SK-N-MC (cell line): ENCODE results near the gene EMP3.

Experiments used
- DNase-seq: peaks from one replicate; pipeline ENCODE4 v3.0.0-alpha.2; 2011; ENCODE audit warnings: low read depth, low spot score
- H3K27ac ChIP-seq: fragments of 200-600 bp; sonication (generic); 2 replicates; pipeline ENCODE4 v1.5.1; 2016; ENCODE audit warnings: mixed run types
- H3K36me3 ChIP-seq: fragments of 200-600 bp; sonication (generic); 2 replicates; pipeline ENCODE4 v1.6.1; 2017; ENCODE audit warnings: antibody characterized with exemption, low read length, mixed read lengths; ENCODE audit not compliant: insufficient read depth
- H3K4me3 ChIP-seq: fragments of 200-600 bp; sonication (generic); 2 replicates; pipeline ENCODE4 v1.5.1; 2016
- H3K9ac ChIP-seq: fragments of 200-600 bp; sonication (generic); 2 replicates; pipeline ENCODE4 v1.8.0; 2017; ENCODE audit warnings: mixed run types, mixed read lengths; ENCODE audit not compliant: insufficient read length
- H3K9me3 ChIP-seq: fragments of 200-600 bp; sonication (generic); 2 replicates; pipeline ENCODE4 v1.6.1; 2017; ENCODE audit warnings: low read depth, mild to moderate bottlenecking, antibody characterized with exemption, low read length, moderate library complexity, mixed read lengths
- EZH2 ChIP-seq: fragments of 200-600 bp; sonication (generic); IDR thresholded peaks from one replicate; pipeline ENCODE4 v1.6.1; 2017; ENCODE audit warnings: antibody characterized with exemption
- FOXP2 ChIP-seq: optimal IDR thresholded peaks from 2 replicates; pipeline ENCODE3; 2011; ENCODE audit warnings: mild to moderate bottlenecking, moderate library complexity; ENCODE audit not compliant: insufficient read depth; ENCODE audit errors: extremely low read length, control extremely low read depth
- POLR2AphosphoS5 ChIP-seq: IDR thresholded peaks from 2 replicates; pipeline ENCODE4 v1.6.1; 2012; ENCODE audit warnings: mild to moderate bottlenecking, low read depth, low read length, borderline replicate concordance

The EMP3 gene

GRCh38 chr19:48338802-48339503 is 13.6 kb downstream of the EMP3 start:
- no peak overlapping the region for H3K27ac ChIP-seq
- DNase-seq: no peak
- no peaks in the 10 kb centered on the region for H3K36me3 ChIP-seq
- H3K9me3 ChIP-seq: no peaks in the 10 kb centered on the region
- no peak overlapping the region for H3K9ac ChIP-seq
- no peak overlapping the region for H3K4me3 ChIP-seq
- TF ChIP-seq EZH2: no peak
- TF ChIP-seq FOXP2: no peak
- no peak for TF ChIP-seq POLR2AphosphoS5

GRCh38 chr19:48340995-48341394 is 15.6 kb downstream of the EMP3 start:
- DNase-seq: no peak
- H3K27ac ChIP-seq: no peak overlapping the region
- no peaks in the 10 kb centered on the region for H3K9me3 ChIP-seq
- H3K9ac ChIP-seq: no peak overlapping the region
- no peaks in the 10 kb centered on the region for H3K36me3 ChIP-seq
- no peak for TF ChIP-seq EZH2
- TF ChIP-seq POLR2AphosphoS5: no peak
- TF ChIP-seq FOXP2: no peak
- H3K4me3 ChIP-seq: no peak overlapping the region

GRCh38 chr19:48341515-48342413 is 16.4 kb downstream of the EMP3 start:
- H3K36me3 ChIP-seq: no peaks in the 10 kb centered on the region
- no peak overlapping the region for H3K9ac ChIP-seq
- no peak overlapping the region for H3K4me3 ChIP-seq
- H3K9me3 ChIP-seq: no peaks in the 10 kb centered on the region
- TF ChIP-seq POLR2AphosphoS5: no peak
- TF ChIP-seq FOXP2: no peak
- no peak for TF ChIP-seq EZH2
- no peak for DNase-seq
- H3K27ac ChIP-seq: no peak overlapping the region

GRCh38 chr19:48342414-48342738 is 17.0 kb downstream of the EMP3 start:
- no peak for DNase-seq
- TF ChIP-seq FOXP2 (no peak), EZH2 (no peak), POLR2AphosphoS5 (no peak)
- Histone ChIP-seq H3K9me3 (no peaks in the 10 kb centered on the region), H3K9ac (no peak overlapping the region), H3K27ac (no peak overlapping the region), H3K36me3 (no peaks in the 10 kb centered on the region), H3K4me3 (no peak overlapping the region)

GRCh38 chr19:48342841-48343540 is 17.6 kb downstream of the EMP3 start:
- no peaks in the 10 kb centered on the region for H3K9me3 ChIP-seq
- no peak overlapping the region for H3K27ac ChIP-seq
- no peak overlapping the region for H3K4me3 ChIP-seq
- H3K36me3 ChIP-seq: no peaks in the 10 kb centered on the region
- H3K9ac ChIP-seq: no peak overlapping the region
- no peak for DNase-seq
- TF ChIP-seq FOXP2: no peak
- no peak for TF ChIP-seq POLR2AphosphoS5
- TF ChIP-seq EZH2: no peak

- Histone ChIP-seq H3K9ac (no peak overlapping the region), H3K36me3 (no peaks in the 10 kb centered on the region), H3K9me3 (no peaks in the 10 kb centered on the region), H3K27ac (no peak overlapping the region), H3K4me3 (no peak overlapping the region)
- TF ChIP-seq EZH2 (no peak), FOXP2 (no peak), POLR2AphosphoS5 (no peak)
- no peak for DNase-seq
These were observed 19.5 kb downstream of the EMP3 start for GRCh38 chr19:48344892-48345291.

- TF ChIP-seq POLR2AphosphoS5 (no peak), FOXP2 (no peak), EZH2 (no peak)
- DNase-seq: no peak
- H3K36me3 ChIP-seq: no peaks in the 10 kb centered on the region
- no peak overlapping the region for H3K9ac ChIP-seq
- H3K9me3 ChIP-seq: no peaks in the 10 kb centered on the region
- no peak overlapping the region for H3K4me3 ChIP-seq
- no peak overlapping the region for H3K27ac ChIP-seq
These were observed 20.8 kb downstream of the EMP3 start for GRCh38 chr19:48346191-48346590.

- DNase-seq: no peak
- no peak overlapping the region for H3K27ac ChIP-seq
- no peaks in the 10 kb centered on the region for H3K36me3 ChIP-seq
- no peak for TF ChIP-seq POLR2AphosphoS5
- no peak for TF ChIP-seq FOXP2
- TF ChIP-seq EZH2: no peak
- H3K4me3 ChIP-seq: no peak overlapping the region
- no peak overlapping the region for H3K9ac ChIP-seq
- H3K9me3 ChIP-seq: no peaks in the 10 kb centered on the region
These were observed 22.7 kb downstream of the EMP3 start for GRCh38 chr19:48348045-48348444.

GRCh38 chr19:48348737-48349136 is 23.4 kb downstream of the EMP3 start:
- no peak for DNase-seq
- TF ChIP-seq POLR2AphosphoS5 (no peak), FOXP2 (no peak), EZH2 (no peak)
- H3K36me3 ChIP-seq: no peaks in the 10 kb centered on the region
- H3K4me3 ChIP-seq: no peak overlapping the region
- H3K9me3 ChIP-seq: no peaks in the 10 kb centered on the region
- no peak overlapping the region for H3K9ac ChIP-seq
- H3K27ac ChIP-seq: no peak overlapping the region
